NCI-H526 treated with DMSO at 0.1 percent for 48 hours (cell line): ENCODE data around the gene FUZ.
A peak's percentile ranks its signal among the peaks of the same experiment; 100 is the strongest.

Source experiments
- DNase-seq: peaks from one replicate; lab custom pipeline; 2025; lab: John Stamatoyannopoulos, UW

Gene FUZ

DNA sequence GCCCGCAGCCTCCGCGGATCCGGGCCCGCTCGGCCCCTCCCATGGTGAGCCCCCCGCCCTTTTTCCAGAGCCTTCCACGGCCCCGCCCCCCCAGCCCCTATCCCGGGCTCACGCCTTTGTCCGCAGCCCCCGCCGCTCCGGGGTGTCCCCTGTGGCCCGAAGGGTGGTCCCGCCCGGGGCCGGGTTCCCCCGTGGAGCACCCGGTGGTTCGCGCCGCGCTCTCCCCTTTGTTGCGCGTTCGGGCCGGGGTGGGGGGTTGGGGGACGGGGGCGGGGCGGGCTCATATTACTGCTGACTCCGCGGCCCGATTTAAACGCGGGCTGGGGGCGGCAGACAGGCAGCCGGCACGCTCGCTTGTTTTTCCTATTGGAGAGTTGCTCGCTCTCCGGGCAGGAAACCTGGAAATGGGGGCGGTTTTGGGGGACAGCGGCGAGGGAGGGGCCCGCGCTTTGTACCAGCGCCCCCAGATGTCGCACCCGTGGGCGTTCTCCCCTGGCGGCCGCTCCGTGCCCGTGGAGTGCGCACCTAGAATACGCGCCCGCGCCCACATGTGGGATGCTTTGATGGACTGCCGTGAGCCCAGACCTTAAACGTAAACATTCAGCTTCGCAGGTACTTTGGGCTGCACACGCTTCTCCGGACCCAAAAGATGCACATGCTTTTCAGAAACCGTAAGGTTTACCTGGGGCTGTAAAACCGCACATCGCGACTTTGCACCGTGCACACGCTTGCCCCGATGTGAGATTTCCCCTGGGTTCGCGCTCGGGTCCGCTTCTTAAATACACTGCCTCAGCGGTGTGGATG lies 38.6 kb upstream of the FUZ start:
- DNase-seq = no peak

DNA sequence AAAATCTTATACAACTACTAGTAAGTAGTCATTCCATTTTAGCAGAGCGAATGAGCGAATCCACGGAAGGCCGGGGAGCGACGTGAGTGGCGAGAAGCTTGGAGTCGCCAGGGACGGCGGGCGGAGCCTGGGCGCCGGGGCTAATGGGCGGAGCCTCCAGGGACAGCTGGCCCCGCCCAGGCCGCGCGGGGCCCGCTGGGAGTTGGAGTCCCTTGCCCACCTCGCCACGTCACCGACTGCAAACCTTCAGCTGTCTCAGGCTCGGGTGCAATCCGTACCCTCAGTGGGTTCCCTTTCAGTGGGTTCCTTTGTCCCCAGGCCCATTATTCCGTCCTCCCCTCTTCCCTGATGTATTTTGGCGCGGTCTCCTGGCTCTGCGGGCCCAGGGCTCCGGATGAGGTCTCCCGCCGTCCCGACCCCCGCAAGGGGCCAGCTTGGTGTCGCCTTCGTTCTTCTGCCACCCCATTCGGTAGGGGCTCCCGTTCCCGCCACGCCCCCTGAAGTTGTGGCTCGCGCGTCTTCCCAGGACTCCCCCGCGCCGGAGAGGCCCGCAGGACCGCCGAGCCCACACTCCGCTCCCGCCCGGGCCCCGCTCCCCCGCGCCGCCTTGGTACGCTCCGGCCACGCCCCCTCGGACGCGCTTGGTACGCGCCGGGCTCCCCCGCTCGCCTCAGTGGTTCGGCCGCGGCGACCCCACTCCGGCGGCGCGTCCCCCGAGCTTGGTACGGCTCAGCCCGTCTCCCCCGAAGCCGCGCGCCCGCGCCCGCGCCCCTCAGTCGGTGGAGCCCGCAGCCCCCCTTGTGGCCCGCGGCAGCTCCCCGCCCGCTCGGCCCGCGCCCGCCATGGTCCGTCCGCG lies 37.6 kb upstream of the FUZ start, which contains the start of gene PTOV1:
TSS of gene PTOV1 (plus strand) at position 673 of the 856 bp plus-strand sequence.
- DNase-seq = peak; percentile 82

DNA sequence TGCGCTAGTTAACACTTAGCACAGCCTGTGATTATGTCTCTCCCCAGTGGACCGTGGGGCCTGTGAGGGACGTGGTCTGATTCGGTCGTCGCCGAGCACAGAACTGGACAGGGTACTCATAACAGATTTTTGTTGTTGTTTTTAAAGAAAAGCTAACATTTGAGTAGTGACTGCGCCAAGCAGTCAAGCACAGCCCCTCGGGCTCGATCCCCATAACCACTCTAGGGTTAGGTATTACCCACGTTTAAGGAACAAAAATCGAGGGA lies 37.1 kb upstream of the FUZ start:
- no peak for DNase-seq

DNA sequence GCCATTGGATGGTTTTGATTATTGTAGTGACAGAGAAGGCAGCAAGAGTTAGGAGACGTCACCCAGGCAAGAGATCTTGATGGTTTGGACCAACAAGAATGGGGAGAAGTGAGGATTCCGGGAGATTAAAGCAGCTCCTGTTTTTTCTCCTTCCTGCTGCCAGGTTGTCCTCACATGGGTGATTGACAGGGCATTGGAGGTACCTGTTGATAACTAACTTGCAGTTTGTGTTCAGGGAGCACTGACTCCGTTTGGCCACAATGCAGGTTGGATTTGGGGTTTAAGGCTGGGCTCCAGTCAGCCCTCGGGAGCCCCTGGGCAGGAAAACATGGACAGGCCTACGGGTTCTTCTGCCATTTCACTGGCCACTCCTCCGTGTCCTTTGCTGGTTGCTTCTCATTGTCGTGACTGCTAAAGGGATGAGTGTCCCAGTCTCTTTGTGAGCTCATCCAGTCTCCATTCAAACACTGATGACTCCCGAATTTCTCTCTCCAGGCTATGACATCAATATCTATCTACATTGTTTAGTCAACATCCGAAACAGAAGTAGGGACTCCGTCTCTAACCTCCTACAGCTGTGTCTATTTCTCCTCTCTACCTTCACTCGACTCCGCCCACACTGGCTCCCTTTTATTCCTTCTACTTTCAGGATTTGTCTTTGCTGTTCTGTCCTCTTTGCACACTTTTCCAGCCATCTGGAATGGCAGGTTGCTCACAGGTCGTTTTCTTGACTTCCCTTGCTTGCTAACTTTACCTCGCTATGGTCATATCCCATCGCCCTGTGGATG lies 36.5 kb upstream of the FUZ start:
- DNase-seq = no peak

DNA sequence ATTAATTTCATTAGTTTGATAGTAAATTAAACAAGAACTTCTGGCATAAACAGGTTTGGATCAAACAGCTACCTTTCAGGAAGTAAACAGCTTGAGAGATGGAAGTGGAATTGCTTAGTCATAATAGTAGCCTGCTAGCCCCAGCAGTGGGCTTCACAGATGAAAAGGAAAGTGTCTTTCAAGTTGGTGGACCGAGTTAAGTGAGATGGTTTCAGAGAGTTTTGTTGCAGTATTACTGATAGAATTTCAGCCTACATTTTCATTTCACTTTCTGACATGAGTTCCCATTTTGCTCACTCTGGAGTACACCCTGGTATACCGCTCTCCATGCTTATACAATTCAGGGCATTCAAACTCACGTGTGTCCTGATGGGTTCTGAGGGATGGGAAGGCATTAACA lies 35.8 kb upstream of the FUZ start:
- DNase-seq = no peak

DNA sequence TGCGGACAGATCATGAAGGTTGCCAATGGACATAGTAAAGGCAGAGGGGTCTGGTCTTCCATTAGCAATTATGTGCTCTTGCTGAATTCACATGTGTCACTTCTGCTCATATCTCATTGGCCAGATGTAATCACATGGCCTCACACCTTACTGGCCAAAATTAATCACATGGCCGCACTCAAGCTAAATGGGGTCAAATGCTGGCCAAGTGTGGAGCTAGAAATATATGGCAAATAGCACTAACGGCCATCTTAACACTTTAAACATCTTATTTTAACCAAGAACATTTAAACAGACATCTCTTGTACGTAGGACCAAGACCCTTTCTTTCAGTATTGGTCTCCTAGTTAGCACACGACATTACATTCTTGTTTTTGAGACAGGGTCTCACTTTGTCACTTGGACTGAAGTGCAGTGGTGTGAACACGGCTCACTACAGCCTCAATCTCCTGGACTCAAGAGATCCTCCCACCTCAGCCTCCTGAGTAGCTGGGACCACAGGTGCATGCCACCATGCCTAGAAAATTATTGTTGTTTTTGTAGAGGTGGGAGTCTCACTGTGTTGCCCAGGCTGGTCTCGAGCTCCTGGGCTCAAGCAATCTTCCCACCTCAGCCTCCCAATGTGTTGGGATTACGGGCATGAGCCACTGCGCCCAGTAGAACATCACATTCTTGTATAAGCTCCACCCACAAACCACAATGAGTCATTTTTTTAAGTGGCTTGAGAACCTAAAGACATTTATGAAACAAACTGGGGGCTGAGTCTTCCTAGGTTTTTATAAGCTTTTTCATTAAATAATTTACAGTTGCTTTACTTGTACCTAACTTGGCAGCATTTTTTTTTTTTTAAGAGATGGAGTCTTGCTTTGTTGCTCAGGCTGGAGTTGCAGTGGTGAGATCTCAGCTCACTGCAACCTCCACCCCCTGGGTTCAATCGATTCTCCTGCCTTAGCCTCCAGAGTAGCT lies 34.9 kb upstream of the FUZ start:
- no peak for DNase-seq

DNA sequence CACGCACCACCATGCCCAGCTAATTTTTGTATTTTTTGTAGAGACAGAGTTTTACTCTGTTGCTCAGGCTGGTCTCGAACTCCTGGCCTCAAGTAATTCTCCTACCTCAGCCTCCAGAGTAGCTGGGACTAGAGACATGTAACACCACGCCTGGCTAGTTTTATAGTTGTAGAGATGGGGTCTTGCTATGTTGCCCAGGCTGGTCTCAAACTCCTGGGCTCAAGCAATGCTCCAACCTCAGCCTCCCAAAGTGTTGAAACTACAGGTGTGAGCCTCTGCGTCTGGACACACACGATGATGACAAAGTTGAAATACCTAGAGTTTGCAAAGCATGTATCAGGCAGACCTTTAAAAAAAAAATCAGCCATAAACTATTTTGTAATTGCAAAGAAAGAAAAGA lies 33.3 kb upstream of the FUZ start:
- no peak for DNase-seq

DNA sequence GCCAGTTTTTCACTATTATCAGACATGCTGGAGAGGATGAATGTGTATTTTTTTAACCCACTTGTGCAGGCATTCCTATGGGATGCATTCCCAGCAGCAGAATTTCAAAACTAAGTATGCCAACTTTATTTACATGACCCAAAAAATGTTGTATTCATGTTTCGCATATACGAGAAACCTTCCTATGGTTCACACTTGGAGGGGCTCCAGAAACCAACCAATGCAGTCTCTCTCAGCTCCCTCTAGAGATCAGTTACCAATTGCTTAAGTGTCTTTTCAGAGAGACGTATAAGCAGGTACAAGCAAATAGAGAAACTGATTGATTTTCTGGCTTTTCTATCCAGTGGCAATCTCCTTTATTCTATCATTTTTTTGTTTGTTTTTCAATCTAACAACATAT lies 32.3 kb upstream of the FUZ start:
- no peak for DNase-seq

DNA sequence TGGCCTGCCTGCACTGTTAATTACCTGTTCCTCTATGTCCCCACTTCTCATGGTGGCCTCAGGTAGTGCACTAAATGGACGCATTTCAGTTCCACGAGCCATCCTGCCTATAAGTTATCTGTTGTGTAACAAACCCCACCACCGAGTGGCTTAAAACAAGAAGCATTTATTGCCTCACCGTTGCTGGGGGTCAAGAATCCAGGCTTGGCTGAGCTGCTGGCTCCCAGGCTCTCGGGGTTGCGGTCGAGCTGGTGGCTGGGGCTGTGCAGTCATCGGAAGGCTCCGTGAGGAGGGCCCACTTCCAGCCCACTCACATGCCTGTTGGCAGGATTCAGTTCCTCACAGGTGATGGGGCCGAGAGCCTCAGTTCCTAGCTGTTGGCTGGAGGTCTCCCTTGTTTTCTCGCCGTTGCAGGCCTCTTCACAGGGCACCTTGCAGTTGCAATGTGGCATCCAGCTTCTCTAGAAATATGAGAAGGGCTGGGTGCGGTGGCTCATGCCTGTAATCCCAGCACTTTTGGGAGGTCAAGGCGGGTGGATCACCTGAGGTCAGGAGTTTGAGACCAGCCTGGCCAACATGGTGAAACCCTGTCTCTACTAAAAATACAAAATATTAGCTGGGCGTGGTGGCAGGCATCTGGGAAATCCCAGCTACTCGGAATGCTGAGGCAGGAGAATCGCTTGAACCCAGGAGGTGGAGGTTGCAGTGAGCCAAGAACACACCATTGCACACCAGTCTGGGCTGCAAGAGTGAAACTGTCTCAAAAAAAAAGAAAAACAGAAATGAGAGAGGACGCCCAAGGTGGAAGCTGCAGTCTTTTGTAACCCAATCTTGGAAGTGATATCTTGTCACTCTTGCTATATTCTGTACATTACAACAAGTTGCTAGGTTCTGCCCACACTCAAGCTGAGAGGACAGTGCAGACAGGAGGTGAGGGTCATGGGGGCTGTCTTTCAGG lies 31.3 kb upstream of the FUZ start:
- no peak for DNase-seq

DNA sequence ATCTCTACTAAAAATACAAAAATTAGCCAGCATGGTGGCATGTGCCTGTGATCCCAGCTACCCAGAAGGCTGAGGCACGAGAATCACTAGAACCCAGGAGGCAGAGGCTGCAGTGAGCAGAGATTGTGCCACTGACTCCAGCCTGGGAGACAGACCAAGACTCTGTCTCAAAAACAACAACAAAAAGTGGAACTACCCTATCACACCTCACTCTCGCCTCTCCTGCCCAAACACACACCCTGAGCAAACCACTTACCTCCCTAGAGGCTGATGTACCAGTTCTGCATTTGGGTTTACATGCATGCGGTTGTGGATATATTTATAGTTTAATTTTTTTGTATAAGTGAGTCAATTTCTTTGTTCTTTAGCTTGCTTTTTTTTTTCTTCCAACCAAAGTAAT lies 30.2 kb upstream of the FUZ start:
- no peak for DNase-seq

DNA sequence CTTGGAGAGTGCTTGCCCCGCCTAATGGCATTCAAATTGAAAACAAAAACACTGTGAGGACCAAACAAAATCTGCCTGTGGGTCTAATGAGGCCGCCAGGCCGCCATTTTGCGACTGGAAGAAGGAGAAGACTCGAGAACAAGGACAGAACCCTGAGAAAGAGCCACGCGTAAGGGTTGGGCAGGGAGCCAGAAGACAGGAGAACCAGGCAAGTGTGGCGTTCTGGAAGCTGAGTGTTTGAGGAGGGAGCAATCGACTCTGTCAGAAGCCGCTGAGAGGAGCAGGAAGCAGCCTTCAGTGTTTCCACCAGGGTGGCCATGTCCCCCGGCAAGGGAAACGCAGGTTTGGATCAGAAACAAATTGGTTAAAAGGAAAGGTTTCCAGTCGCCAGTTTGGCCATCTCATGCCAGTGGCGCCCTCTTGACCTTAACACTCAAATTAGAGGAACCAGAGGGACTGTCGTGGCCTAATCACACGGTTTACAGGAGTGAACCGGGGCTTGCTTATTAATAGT lies 27.7 kb upstream of the FUZ start:
- no peak for DNase-seq

DNA sequence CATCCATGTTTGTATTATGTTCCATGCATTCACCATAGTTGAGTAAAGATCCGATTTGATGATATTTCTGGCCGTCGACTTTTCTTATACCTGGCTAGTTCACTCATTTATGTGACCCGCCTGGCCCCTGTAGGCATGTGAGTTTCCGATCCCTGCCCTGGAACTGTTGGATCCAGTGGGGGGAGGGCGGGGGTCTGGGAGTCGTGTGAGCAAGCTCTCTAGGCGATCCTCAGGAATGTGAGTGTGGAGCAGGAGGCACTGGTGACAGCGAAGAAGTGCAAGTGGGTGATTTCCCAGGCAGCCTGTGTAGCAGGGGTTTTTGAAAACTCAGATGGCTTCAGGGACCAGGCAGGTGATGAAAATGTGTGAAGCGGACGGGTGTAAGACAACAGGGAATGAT lies 27.2 kb upstream of the FUZ start:
- DNase-seq = no peak

DNA sequence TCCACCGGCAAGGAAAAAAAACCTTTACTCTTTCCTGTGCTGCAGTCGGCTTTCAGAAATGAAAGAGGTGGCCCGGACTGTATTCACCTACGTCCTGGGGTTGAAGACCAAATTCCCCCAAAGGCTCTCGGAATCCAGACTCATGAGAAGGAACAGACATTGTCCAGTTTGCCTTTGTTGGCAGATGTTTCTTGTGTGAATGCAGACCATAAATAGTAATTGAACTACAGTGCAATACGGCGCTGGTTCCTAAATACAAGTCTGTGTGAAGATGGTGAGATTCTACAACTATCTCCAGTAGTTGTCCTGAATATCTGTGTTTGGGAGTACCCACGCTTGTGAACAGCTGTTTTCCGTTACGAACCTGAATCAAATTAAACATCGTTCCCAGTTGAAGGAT lies 26.6 kb upstream of the FUZ start:
- DNase-seq = no peak

DNA sequence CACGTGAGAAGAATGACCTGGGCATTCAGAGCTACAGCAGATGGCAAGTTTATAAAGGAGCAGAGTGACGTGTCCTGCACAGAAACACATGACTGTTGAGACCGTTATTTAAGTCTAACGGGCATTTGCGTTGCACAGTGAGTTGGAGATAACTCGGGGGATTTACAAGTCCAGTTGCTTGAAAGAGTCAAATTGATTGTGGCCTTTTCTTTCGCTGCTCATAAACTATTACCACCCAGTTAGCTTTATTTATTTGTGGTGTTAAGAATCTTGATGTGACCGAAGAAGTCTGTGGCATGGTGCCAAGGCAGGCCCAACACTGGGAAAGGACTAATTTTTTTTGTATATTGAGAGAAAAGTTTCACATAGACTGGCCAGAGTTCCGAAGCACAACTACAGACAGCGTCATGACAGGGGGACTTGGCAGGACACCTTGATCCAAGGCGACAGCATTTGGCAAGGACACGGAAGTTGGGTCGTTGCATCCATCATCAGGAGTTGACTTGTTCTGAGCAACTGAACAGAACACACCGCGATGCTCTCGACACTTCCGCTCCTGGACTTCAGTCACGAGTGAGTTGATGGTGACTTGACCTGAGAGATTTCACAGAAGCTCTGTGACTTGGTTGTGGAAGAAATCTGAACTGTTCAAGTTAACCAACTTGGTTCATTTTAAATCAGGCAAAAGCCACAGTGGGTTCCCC lies 25.9 kb upstream of the FUZ start:
- DNase-seq = no peak

DNA sequence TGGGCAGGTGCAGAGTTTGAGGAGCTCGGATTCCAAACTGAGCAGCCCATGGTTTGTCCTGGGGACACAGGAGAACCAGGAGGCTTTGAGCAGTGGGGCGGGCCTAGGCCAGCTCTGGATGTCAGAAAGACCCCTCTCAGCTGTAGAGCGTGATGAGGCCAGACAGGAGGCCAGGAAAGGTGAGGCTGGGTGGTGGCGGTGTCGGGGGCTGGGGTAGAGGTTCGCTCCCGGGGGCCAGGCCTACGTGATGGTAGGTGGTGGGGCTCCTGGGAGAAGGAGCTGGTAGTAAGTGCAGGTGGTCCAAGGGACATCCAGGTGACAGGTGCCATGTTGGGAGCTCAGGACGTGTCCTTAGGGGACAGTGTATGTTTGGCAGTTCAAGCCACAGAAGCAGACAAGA lies 24.3 kb upstream of the FUZ start:
- no peak for DNase-seq

DNA sequence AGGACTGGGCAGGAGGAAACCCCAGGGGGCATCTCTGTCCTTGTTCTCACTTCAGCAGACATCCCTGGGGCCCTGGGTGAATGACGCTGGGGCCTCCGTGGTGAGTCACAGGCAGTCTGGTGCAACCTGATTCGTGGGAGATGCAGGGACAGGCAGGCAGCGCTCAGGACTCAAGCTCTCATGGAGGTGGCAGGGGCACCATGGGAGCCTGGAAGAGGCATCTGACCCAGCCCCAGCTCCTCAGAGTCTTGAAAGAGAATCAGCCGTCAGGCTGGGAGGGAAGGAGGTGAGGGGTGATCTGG lies 23.9 kb upstream of the FUZ start:
- DNase-seq = no peak

DNA sequence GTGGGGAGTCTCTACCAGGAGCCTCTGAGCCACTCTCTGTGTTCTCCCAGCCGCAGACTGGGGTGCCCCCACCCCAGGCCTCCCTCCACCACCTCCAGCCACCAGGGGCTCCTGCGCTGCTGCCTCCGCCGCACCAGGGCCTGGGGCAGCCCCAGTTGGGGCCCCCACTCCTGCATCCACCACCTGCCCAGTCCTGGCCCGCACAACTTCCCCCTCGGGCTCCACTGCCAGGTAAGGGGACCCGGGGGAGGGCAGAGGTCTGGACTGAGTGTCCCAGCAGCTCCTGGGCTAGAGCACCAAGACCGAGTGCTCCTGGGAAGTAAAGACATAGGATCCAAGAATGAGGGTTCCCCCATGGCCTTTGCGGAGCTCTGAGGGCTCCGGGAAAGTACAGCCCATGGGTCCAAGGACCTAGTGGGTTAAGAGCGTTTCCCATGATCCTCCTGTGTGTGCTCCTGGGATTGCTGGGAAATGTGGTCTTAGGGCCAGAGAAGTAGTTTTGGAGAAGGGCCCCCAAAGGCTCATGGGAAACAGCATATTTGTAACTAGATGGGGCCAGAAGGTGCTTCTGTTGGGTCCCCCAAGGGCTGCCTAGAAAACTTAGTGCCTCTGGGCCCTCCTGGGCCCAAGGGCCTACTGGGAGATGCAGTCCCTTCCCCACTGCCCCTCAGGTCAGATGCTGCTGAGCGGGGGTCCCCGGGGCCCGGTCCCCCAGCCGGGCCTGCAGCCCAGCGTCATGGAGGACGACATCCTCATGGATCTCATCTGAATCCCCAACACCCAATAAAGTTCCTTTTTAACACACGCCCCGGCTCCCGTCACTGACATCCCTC lies 23.3 kb upstream of the FUZ start:
- DNase-seq = no peak

DNA sequence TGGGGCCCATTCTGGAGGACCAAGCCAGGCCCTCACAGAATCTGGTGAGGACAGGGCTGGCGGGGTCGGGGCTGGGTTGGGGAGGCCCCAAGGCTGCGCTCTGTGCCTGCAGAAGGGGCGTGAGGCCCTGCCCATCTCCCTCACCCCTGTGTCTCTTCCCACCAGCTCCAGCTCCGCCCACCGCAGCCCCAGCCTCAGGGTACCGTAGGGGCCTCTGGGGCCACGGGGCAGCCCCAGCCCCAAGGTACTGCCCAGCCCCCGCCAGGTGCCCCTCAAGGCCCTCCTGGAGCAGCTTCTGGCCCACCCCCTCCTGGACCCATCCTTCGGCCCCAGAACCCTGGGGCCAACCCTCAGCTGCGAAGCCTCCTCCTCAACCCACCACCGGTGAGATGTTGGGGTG lies 22.5 kb upstream of the FUZ start:
- DNase-seq = no peak

DNA sequence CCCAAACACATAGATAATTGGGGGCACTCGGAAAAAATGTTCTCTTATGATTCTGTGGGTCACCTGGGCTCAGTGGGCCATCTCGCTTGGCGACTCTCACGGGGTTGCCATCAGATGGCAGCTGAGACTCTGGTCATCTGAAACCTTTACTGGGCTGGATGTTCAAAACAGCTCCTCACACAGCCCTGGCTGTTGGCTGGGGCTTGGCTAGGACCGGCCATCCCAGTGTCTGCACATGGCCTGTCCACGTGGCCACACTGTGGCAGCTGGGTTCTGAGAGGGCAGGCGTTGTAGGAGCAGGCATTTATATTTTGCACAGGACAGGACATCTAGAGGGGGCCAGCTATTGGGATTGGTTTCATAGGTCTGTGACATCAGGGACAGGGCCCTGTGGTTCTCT lies 20.5 kb upstream of the FUZ start:
- no peak for DNase-seq
